Measurements from ENCODE around the gene GPR150. TPM values are rescaled to one million over a fixed set of nuclear protein-coding genes. Genes with fewer than 3 reads are reported as not detected.

GPR150 gene
- polyA plus RNA-seq, 1 donor (not counting 4 experiments of a cell fraction or from before 2014, with no cell fraction given): 0.07 TPM

- H3K4me3 ChIP-seq (ENCODE audit: control insufficient read depth in 2 of 3, extremely low read depth in 1 of 3, insufficient read depth in 2 of 3, low read depth in 1 of 3, low read length in 3 of 3): no peak overlapping the region
- no peaks in the 10 kb centered on the region for H3K79me2 ChIP-seq (ENCODE audit: control insufficient read depth, insufficient read depth, low read length)
- H3K36me3 ChIP-seq (ENCODE audit: control insufficient read depth in 2 of 2, extremely low read depth in 1 of 2, insufficient read depth in 2 of 2, low read length in 2 of 2): no peaks in the 10 kb centered on the region
- H3K4me2 ChIP-seq (ENCODE audit: control insufficient read depth, extremely low read depth, insufficient read depth, low read depth, low read length): no peak overlapping the region
- H3K9ac ChIP-seq (ENCODE audit: control insufficient read depth, extremely low read depth, insufficient read depth, low read length): no peak overlapping the region
- H3K9me1 ChIP-seq (ENCODE audit: control insufficient read depth, extremely low read depth, insufficient read depth, low read length): no peaks in the 10 kb centered on the region
- FAIRE-seq (no peak), DNase-seq (ENCODE audit: low read depth, low spot score) (no peak)
- H3K27ac ChIP-seq (ENCODE audit: control insufficient read depth, insufficient read depth, low read length): no peak overlapping the region
- no peak overlapping the region for H2AFZ ChIP-seq (ENCODE audit: control insufficient read depth, low read length)
- no peaks in the 10 kb centered on the region for H4K20me1 ChIP-seq (ENCODE audit: control insufficient read depth, extremely low read depth, insufficient read depth, low read length)
- H3K9me3 ChIP-seq (ENCODE audit: control insufficient read depth, low read depth, low read length): no peaks in the 10 kb centered on the region
- TF ChIP-seq, protein P1, sequence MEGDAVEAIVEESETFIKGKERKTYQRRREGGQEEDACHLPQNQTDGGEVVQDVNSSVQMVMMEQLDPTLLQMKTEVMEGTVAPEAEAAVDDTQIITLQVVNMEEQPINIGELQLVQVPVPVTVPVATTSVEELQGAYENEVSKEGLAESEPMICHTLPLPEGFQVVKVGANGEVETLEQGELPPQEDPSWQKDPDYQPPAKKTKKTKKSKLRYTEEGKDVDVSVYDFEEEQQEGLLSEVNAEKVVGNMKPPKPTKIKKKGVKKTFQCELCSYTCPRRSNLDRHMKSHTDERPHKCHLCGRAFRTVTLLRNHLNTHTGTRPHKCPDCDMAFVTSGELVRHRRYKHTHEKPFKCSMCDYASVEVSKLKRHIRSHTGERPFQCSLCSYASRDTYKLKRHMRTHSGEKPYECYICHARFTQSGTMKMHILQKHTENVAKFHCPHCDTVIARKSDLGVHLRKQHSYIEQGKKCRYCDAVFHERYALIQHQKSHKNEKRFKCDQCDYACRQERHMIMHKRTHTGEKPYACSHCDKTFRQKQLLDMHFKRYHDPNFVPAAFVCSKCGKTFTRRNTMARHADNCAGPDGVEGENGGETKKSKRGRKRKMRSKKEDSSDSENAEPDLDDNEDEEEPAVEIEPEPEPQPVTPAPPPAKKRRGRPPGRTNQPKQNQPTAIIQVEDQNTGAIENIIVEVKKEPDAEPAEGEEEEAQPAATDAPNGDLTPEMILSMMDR (optimal IDR thresholded peaks at IDR 0.05 in 1 of 3, IDR thresholded peaks at IDR 0.05 in 1 of 3, conservative IDR thresholded peaks at IDR 0.05 in 1 of 3; ENCODE audit: extremely low read depth in 1 of 3, insufficient read depth in 2 of 3, low read length in 3 of 3): no peak
- H3K27me3 ChIP-seq (ENCODE audit: control insufficient read depth, extremely low read depth, insufficient read depth, low read length): no peaks in the 10 kb centered on the region
- no peaks in the 10 kb centered on the region for H3K4me1 ChIP-seq (ENCODE audit: control insufficient read depth, extremely low read depth, insufficient read depth, low read length)
- dilution Hi-C loops (cut with MboI; ENCODE audit: extremely low pct_ligation_motif_present, low sequenced_read_pairs): no loop called here
Measured at GRCh38 chr5:95600557-95600956, 19.3 kb upstream of the GPR150 start.

DNA sequence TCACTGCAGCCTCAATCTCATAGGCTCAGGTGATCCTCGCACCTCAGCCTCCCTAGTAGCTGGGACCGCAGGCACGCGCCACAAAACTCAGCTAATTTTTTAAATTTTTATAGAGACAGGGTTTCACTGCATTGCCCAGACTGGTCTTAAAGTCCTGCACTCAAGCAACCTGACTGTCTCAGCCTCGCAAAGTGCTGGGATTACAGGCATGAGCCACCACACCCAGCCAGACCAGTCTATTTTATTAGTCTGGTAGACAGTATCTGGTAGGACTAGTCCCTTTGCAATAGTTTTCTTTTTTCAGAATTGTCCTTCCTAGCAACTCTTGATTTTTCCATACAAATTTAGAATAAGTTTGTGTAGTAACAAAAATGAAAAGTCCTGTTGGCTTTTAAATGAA lies 14.1 kb upstream of the GPR150 start:
- FAIRE-seq (no peak), DNase-seq (ENCODE audit: low read depth, low spot score) (no peak)
- H3K36me3 ChIP-seq (ENCODE audit: control insufficient read depth in 2 of 2, extremely low read depth in 1 of 2, insufficient read depth in 2 of 2, low read length in 2 of 2): no peaks in the 10 kb centered on the region

More for the DNA sequence above, 14.1 kb upstream of the GPR150 start:
- Histone ChIP-seq H3K4me3 (ENCODE audit: control insufficient read depth in 2 of 3, extremely low read depth in 1 of 3, insufficient read depth in 2 of 3, low read depth in 1 of 3, low read length in 3 of 3) (no peak overlapping the region), H3K4me1 (ENCODE audit: control insufficient read depth, extremely low read depth, insufficient read depth, low read length) (no peaks in the 10 kb centered on the region), H3K27me3 (ENCODE audit: control insufficient read depth, extremely low read depth, insufficient read depth, low read length) (no peaks in the 10 kb centered on the region), H4K20me1 (ENCODE audit: control insufficient read depth, extremely low read depth, insufficient read depth, low read length) (no peaks in the 10 kb centered on the region), H3K9ac (ENCODE audit: control insufficient read depth, extremely low read depth, insufficient read depth, low read length) (no peak overlapping the region), H3K9me1 (ENCODE audit: control insufficient read depth, extremely low read depth, insufficient read depth, low read length) (no peaks in the 10 kb centered on the region), H3K79me2 (ENCODE audit: control insufficient read depth, insufficient read depth, low read length) (no peaks in the 10 kb centered on the region), H3K27ac (ENCODE audit: control insufficient read depth, insufficient read depth, low read length) (no peak overlapping the region), H3K4me2 (ENCODE audit: control insufficient read depth, extremely low read depth, insufficient read depth, low read depth, low read length) (no peak overlapping the region), H2AFZ (ENCODE audit: control insufficient read depth, low read length) (no peak overlapping the region), H3K9me3 (ENCODE audit: control insufficient read depth, low read depth, low read length) (no peaks in the 10 kb centered on the region)
- no peak for TF ChIP-seq EZH2 (IDR thresholded peaks at IDR 0.05; ENCODE audit: low read length)
- TF ChIP-seq, protein P1 (optimal IDR thresholded peaks at IDR 0.05 in 1 of 3, IDR thresholded peaks at IDR 0.05 in 1 of 3, conservative IDR thresholded peaks at IDR 0.05 in 1 of 3; ENCODE audit: extremely low read depth in 1 of 3, insufficient read depth in 2 of 3, low read length in 3 of 3): no peak
- dilution Hi-C loops (cut with MboI; ENCODE audit: extremely low pct_ligation_motif_present, low sequenced_read_pairs): no loop called here

Data from keratinocyte (primary cell).